Fibroblast of villous mesenchyme (primary cell): ENCODE data around the gene TBPL1. TPM values are rescaled to one million over a fixed set of nuclear protein-coding genes. Genes with fewer than 3 reads are reported as not detected.
A peak's percentile ranks its signal among the peaks of the same experiment; 100 is the strongest.

ENCODE experiments used
- DNase-seq: peaks from one replicate; pipeline ENCODE4 v3.0.0-alpha.2; 2010; ENCODE audit warnings: low read depth
- H3K4me3 ChIP-seq: 2 replicates; pipeline ENCODE4 v1.5.1; 2011; ENCODE audit warnings: low read depth, mild to moderate bottlenecking, low read length
- total RNA-seq: library from RNA; depleted of rRNA; stranded (reverse); fragments of >200 nt; gene quantifications from 2 replicates; pipeline ENCODE4 v1.2.3, GENCODE V29; 2012
- TF ChIP-seq, protein P1 (sequence below): IDR thresholded peaks from 2 replicates; pipeline ENCODE4 v1.5.1; 2012; ENCODE audit warnings: low read depth, mild to moderate bottlenecking, low read length; ENCODE audit not compliant: insufficient read depth

Gene TBPL1
- total RNA-seq, 1 donor: 18.6 TPM

DNA sequence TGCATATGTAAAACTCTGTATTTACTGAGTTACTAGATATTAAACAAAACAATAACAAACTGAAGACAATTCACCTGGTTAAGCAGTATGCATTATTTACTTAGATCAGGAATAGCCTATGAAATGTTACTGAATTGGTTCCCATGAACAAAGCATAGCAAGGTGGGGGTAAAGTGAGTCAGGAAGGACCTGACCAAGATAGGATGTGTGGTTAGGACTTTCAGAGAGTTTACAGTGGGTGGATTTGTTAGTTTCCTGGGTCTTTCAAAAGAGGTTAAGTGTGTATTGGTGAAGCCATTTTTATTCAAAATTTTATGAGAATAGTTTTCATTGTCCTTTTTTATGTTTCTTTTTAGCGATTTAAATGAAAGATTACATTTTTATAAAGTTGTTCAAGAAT is 32.9 kb downstream of the TBPL1 start:
- TF ChIP-seq, protein P1, sequence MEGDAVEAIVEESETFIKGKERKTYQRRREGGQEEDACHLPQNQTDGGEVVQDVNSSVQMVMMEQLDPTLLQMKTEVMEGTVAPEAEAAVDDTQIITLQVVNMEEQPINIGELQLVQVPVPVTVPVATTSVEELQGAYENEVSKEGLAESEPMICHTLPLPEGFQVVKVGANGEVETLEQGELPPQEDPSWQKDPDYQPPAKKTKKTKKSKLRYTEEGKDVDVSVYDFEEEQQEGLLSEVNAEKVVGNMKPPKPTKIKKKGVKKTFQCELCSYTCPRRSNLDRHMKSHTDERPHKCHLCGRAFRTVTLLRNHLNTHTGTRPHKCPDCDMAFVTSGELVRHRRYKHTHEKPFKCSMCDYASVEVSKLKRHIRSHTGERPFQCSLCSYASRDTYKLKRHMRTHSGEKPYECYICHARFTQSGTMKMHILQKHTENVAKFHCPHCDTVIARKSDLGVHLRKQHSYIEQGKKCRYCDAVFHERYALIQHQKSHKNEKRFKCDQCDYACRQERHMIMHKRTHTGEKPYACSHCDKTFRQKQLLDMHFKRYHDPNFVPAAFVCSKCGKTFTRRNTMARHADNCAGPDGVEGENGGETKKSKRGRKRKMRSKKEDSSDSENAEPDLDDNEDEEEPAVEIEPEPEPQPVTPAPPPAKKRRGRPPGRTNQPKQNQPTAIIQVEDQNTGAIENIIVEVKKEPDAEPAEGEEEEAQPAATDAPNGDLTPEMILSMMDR: no peak
- DNase-seq: no peak
- H3K4me3 ChIP-seq: no peak overlapping the region

DNA sequence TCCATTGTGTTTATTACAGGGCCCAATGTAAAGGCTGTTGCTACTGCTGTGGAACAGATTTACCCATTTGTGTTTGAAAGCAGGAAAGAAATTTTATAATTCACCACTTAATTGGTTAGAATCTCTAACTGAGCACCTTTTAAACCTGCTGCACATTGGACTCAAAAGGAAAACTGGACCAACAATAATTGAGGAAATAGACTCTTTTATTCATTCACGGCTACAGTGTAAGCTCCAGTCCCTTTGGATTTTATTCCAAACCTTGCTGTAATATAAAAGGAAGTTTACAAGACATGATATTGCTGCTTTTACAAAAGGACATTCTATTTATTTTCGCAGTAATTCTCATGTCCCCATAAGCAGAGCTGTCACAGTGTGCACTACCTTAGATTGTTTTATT is 33.9 kb downstream of the TBPL1 start:
- TF ChIP-seq, protein P1: no peak
- no peak overlapping the region for H3K4me3 ChIP-seq
- DNase-seq: no peak

DNA sequence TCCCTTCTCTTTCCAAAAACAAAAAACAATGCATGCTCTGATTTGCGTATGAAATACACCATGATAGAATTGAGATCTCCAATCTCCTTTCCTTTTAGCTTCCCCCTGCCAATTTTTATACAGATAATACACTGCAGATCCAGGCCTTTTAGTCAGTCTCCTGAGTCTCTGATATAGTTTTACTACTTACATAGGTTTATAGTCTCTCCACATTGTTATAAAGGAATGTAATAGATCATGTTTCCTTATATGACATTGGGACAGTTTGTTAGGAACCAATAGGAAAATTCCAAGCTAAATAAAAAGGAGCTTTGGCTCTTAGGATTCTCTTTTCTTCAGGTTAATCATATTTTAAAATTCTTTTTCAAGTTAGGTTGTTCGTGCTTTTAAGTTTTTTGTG is 36.5 kb downstream of the TBPL1 start:
- no peak overlapping the region for H3K4me3 ChIP-seq
- TF ChIP-seq, protein P1: no peak
- DNase-seq: no peak

DNA sequence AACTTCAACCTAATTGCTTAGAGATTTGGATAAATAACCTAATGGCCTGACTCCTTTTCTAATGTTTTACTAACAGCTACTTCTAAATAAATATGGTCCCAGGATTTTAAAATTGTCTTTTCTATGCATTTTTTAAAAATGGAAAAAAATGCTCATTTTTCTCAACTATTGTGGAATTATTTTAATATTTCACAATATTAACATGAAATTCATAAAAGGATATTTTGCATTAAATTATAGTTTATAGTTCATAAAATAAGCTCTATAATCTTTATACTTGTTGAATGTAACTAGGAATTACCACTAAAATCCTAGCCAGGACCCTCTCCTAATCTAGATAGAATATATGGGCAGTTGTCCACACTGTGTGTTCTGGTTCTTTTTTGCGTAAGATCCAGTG is 37.3 kb downstream of the TBPL1 start:
- no peak overlapping the region for H3K4me3 ChIP-seq
- TF ChIP-seq, protein P1: no peak
- DNase-seq: no peak

DNA sequence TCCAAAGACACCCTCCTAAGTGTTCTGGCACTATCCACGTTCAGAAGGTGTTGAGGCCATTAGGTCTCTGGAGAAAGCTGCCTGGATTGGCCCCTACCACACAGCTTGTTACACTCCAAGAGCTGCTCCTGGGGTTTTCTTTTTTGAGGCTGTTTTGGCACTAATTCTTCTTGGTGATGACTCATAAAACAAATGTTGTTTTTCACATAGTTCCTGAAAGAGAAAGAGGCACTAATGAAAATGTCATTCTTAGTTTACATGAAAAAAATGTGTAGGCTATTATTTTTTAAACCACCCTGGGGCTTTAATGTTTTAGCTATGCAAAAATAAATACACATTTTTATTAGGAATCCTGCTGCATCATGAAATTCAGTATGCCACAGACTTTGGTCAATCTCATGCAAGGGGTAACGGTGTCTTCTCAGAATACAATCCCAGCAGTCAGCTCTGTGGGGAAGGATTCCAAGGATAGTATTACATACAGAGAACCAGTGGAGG is 38.1 kb downstream of the TBPL1 start:
- TF ChIP-seq, protein P1: no peak
- no peak overlapping the region for H3K4me3 ChIP-seq
- DNase-seq: peak; percentile 76

DNA sequence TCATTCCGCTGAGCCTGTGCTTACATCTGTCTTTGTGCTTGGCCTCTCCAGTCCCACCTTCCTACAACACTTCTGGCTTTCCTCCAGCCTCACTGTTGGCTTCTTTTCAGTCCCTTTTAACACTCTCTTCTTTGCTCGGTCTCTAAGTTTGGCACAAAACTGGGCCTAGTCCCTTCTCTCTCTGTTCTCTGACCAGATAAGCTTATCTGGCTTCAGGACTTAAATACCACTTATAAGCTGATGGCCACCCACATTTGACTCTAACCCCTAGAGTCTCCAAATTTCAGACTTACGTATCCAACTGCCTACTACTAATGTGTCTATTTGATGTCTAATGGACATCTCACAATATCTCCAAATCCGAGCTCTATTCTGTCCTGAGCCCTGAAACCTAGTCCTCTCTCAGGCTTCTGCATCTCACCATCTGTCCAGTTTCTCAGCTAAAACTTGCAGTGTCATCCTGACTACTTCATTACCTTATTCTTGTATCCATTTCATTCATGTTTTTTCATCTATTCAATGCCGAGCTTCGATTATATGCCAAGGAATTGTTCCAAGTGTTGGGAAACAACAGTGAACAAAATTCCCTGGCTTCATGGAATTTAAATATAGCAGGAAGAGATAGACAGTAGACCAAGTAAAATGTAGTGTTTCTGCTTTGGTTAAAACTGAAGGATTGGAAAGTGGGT is 40.1 kb downstream of the TBPL1 start:
- DNase-seq: no peak
- TF ChIP-seq, protein P1: no peak
- no peak overlapping the region for H3K4me3 ChIP-seq

DNA sequence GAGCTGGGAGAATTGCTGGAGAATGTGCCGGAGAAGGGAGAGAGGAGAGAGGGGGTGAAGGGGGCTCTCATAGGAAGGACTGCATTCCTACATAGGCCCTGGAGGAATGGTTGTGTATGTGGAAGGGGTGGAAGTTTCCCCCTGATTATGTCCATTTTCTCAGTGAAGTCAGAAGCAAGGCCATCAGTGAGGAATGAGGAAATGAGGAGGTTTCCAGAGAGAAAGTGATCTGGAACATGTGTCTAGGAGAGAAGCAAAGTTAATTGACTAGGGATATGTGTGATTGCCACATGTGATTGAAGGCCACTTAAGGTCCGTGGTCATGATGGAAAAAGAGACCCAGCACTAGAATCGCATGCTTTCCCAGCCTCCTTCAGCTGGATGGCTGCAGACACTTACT is 42.3 kb downstream of the TBPL1 start:
- TF ChIP-seq, protein P1: no peak
- H3K4me3 ChIP-seq: no peak overlapping the region
- DNase-seq: no peak
